ENCODE data around the gene ATP5F1D.

ATP5F1D gene

DNA sequence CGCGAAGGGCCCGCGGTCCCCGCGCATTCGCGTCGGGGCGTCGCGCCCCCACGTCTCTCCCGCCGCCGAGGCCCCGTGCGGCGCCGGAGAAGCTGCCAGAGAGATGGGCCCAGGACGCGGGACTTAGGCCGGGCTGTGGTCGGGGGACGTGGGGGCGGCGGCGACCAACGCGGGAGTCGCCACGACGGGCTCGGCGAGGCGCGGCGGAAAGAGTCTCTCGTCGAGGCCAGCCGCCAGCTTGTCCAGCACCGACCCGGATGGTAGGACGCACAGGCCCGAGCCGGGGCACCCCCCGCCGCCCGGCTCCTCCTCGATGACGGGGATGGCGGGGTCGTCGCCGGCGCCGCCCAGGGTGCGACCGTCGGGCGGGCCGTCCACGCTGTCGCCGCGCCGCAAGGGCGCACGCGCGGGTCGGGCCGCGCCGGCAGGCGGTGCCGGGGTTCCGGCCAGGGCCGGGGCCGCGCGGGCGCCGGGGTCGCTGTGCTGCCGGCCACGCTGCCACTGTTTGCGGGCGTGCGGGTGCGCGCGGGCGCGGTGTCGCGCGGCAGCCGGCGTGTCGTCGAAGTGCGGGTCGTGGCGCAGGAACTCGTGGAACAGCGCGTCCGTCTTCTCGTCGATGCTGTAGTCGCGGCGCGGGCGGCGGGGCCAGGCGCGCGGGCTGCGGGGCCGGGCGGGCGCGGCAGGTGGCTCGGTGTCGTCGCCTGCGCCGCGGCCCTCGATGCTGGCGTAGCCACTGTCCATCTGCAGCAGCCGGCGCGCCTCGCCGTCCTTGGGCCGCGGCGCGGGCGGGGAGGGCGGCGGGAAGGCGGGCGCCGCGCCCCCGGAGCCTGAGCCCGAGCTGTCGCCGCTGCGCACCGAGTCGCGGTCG lies 12.3 kb upstream of the ATP5F1D start:
- Histone ChIP-seq H3K79me2 (ENCODE audit: control insufficient read depth, insufficient read depth, low read length, poor library complexity) (no peaks in the 10 kb centered on the region), H3K79me1 (ENCODE audit: low read length) (no peaks in the 10 kb centered on the region), H2BK5ac (ENCODE audit: low read depth, low read length, poor library complexity) (no peak overlapping the region), H4K91ac (ENCODE audit: low read depth, low read length) (no peak overlapping the region), H3K27me3 (ENCODE audit: insufficient read depth, low read length) (no peaks in the 10 kb centered on the region), H2BK12ac (ENCODE audit: low read length) (no peak overlapping the region), H2AK5ac (ENCODE audit: low read length) (no peak overlapping the region), H3K4me2 (ENCODE audit: low read length) (no peak overlapping the region), H3K14ac (ENCODE audit: low read length) (no peak overlapping the region), H3K18ac (ENCODE audit: low read length) (no peak overlapping the region), H3K36me3 (ENCODE audit: control insufficient read depth in 1 of 2, insufficient read depth in 2 of 2, low read length in 2 of 2) (peaks cover 48 to 63% of the 10 kb centered on the region in 2 experiments), H3K27ac (ENCODE audit: low read depth, low read length) (no peak overlapping the region), H3K4me3 (ENCODE audit: low read depth, low read length) (no peak overlapping the region), H4K12ac (ENCODE audit: low read depth, low read length) (no peak overlapping the region), H3K4me1 (ENCODE audit: control insufficient read depth in 1 of 2, insufficient read depth in 2 of 2, low read length in 2 of 2) (peaks cover 4 to 12% of the 10 kb centered on the region in 2 experiments), H2AFZ (ENCODE audit: insufficient read depth, low read length, poor library complexity) (no peak overlapping the region), H4K8ac (ENCODE audit: low read depth, low read length) (no peak overlapping the region), H3K4ac (ENCODE audit: low read depth, low read length) (no peak overlapping the region), H3K9ac (ENCODE audit: low read length) (no peak overlapping the region), H2BK120ac (ENCODE audit: insufficient read depth, low read length, poor library complexity) (no peak overlapping the region), H3K9me3 (ENCODE audit: insufficient read depth, low read depth, low read length) (peaks cover 2% of the 10 kb centered on the region), H3K23ac (ENCODE audit: low read length) (no peak overlapping the region)
- WGBS (ENCODE audit: extremely low coverage, insufficient coverage, insufficient read length) = no CpG with 5 or more reads among the region's 158 CpGs
- no peak for DNase-seq

DNA sequence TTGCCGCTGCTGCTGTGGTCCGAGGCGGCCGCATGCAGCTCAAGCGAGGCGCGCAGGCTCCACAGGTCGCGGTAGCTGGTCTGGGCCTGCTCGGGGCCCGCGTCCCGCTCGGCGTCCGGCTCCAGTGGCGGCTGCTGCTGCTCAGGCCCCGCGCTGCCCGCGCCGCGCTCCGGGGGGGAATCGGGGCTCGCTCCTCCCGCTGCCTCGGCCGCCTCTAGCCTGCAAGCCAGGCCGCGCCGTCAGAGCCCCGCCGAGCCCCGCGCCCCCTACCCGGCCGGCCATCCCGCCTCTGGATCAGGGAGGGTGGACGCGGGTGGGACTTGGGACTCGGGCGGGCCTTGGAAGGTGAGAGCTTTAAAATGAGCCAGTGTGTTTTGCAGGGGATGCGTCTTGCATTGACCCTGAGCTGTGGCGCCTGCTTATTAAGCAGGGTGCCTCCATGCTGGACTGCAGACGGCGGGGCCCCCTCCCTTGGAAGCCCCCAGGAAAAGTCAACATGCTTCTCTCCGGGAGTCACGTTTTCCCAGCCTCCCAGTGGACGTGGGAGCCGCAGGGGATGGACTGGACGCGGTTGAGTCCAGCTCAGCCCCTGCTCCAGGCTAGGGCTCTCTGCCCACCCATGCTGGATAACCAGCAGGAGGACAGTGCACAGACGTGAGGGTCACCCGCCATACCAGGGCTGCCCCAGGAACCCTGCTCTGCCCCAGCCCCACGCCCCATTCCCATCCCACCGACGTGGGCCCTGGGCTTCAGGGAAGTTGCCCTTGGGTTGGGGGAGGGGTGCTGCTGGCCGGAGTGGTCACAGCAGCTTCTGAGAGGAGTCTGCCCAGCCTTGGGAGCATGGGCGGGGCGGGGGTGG lies 11.4 kb upstream of the ATP5F1D start:
- Histone ChIP-seq H3K9ac (ENCODE audit: low read length) (no peak overlapping the region), H2BK5ac (ENCODE audit: low read depth, low read length, poor library complexity) (no peak overlapping the region), H3K23ac (ENCODE audit: low read length) (no peak overlapping the region), H2AFZ (ENCODE audit: insufficient read depth, low read length, poor library complexity) (no peak overlapping the region), H2BK12ac (ENCODE audit: low read length) (no peak overlapping the region), H4K12ac (ENCODE audit: low read depth, low read length) (no peak overlapping the region), H4K91ac (ENCODE audit: low read depth, low read length) (no peak overlapping the region), H3K27me3 (ENCODE audit: insufficient read depth, low read length) (no peaks in the 10 kb centered on the region), H3K18ac (ENCODE audit: low read length) (no peak overlapping the region), H3K36me3 (ENCODE audit: control insufficient read depth in 1 of 2, insufficient read depth in 2 of 2, low read length in 2 of 2) (peaks cover 49 to 65% of the 10 kb centered on the region in 2 experiments), H3K4ac (ENCODE audit: low read depth, low read length) (no peak overlapping the region), H3K79me2 (ENCODE audit: control insufficient read depth, insufficient read depth, low read length, poor library complexity) (no peaks in the 10 kb centered on the region), H3K4me3 (ENCODE audit: low read depth, low read length) (no peak overlapping the region), H3K4me1 (ENCODE audit: control insufficient read depth in 1 of 2, insufficient read depth in 2 of 2, low read length in 2 of 2) (peaks cover 4 to 12% of the 10 kb centered on the region in 2 experiments), H4K8ac (ENCODE audit: low read depth, low read length) (no peak overlapping the region), H2BK120ac (ENCODE audit: insufficient read depth, low read length, poor library complexity) (no peak overlapping the region), H2AK5ac (ENCODE audit: low read length) (no peak overlapping the region), H3K9me3 (ENCODE audit: insufficient read depth, low read depth, low read length) (peaks cover 2% of the 10 kb centered on the region), H3K4me2 (ENCODE audit: low read length) (no peak overlapping the region), H3K14ac (ENCODE audit: low read length) (no peak overlapping the region), H3K27ac (ENCODE audit: low read depth, low read length) (no peak overlapping the region), H3K79me1 (ENCODE audit: low read length) (no peaks in the 10 kb centered on the region)
- WGBS (ENCODE audit: extremely low coverage, insufficient coverage, insufficient read length) = no CpG with 5 or more reads among the region's 61 CpGs
- no peak for DNase-seq

DNA sequence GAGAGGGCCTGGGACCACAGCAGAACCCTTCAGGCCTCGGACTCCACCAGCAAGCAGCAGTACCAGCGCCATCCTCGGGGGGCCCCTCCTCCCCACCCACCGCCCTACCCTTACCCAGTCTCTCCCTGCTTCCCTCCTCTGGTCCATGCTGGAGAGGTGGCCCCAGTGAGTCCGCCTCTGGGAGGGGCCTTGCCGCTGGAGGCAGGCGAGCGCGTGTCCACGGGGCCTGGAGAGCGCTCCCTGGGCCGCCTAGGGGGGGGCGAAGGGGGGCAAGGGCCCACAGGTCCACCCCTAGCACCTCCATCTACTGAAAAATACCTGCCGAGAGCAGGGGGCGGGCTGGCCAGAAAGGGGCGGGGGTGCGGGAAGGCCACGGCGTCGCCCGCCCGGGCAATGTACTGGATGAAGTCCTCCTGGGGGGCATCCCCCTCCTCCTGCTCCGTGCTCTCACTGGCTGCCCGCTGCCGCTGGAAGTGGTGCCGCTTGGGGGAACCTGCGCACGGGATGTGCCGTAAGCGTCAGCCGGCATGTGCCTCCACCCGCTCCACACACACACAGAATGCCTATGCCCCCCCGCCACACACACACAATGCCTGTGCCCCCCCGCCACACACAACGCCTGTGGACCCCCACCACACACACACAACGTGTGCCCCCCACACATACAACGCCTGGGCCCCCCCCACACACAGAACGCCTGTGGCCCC lies 10.6 kb upstream of the ATP5F1D start:
- no peak overlapping the region for H3K4me2 ChIP-seq (ENCODE audit: low read length)
- H2AFZ ChIP-seq (ENCODE audit: insufficient read depth, low read length, poor library complexity) = no peak overlapping the region
- no peak overlapping the region for H3K9ac ChIP-seq (ENCODE audit: low read length)
- no peaks in the 10 kb centered on the region for H3K79me2 ChIP-seq (ENCODE audit: control insufficient read depth, insufficient read depth, low read length, poor library complexity)
- H3K36me3 ChIP-seq (ENCODE audit: control insufficient read depth in 1 of 2, insufficient read depth in 2 of 2, low read length in 2 of 2) = peaks cover 57 to 65% of the 10 kb centered on the region in 2 experiments
- DNase-seq = no peak
- no peaks in the 10 kb centered on the region for H3K79me1 ChIP-seq (ENCODE audit: low read length)
- H4K12ac ChIP-seq (ENCODE audit: low read depth, low read length) = no peak overlapping the region
- no peak overlapping the region for H3K27ac ChIP-seq (ENCODE audit: low read depth, low read length)
- no peak overlapping the region for H4K8ac ChIP-seq (ENCODE audit: low read depth, low read length)
- no peak overlapping the region for H4K91ac ChIP-seq (ENCODE audit: low read depth, low read length)
- H2AK5ac ChIP-seq (ENCODE audit: low read length) = no peak overlapping the region
- WGBS (ENCODE audit: extremely low coverage, insufficient coverage, insufficient read length) = no CpG with 5 or more reads among the region's 38 CpGs
- no peak overlapping the region for H3K14ac ChIP-seq (ENCODE audit: low read length)
- peaks cover 2% of the 10 kb centered on the region for H3K9me3 ChIP-seq (ENCODE audit: insufficient read depth, low read depth, low read length)
- no peak overlapping the region for H2BK12ac ChIP-seq (ENCODE audit: low read length)
- H2BK120ac ChIP-seq (ENCODE audit: insufficient read depth, low read length, poor library complexity) = no peak overlapping the region
- H3K23ac ChIP-seq (ENCODE audit: low read length) = no peak overlapping the region
- no peak overlapping the region for H3K4ac ChIP-seq (ENCODE audit: low read depth, low read length)
- peak overlapping the region; percentile 16 for H3K4me3 ChIP-seq (ENCODE audit: low read depth, low read length)
- peaks cover 4 to 12% of the 10 kb centered on the region in 2 experiments for H3K4me1 ChIP-seq (ENCODE audit: control insufficient read depth in 1 of 2, insufficient read depth in 2 of 2, low read length in 2 of 2)
- no peaks in the 10 kb centered on the region for H3K27me3 ChIP-seq (ENCODE audit: insufficient read depth, low read length)
- H3K18ac ChIP-seq (ENCODE audit: low read length) = no peak overlapping the region
- H2BK5ac ChIP-seq (ENCODE audit: low read depth, low read length, poor library complexity) = no peak overlapping the region
